ENCODE data around the gene GABBR2. TPM values are rescaled to one million over a fixed set of nuclear protein-coding genes. Genes with fewer than 3 reads are reported as not detected.

The GABBR2 gene
- total and polyA plus RNA-seq, 2 of the 8 experiments (the other 6 are each of a cell fraction or from before 2014, with no cell fraction given), result 0.50 to 1.2 TPM

DNA sequence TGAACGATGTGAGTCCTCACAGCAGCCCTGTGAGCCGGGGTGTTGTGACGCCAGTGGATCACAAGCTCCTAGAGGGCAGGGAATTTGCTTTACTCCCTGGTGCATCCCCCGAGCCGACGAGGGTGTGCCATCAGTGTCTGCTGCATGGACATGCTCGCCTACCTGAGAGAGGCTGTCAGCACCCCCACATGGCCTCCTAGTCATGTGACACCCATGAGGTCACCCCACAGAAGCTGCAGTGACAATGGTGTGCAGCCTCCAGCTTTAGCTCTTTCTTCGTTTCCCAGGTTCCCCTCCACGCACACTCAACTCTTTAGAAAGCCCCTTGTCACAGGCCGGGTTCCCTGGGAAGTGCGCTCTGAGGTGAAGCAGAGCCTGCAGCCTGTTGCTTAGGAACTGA, 19.8 kb upstream of the GABBR2 start:
- H2BK12ac ChIP-seq (ENCODE audit: low read depth, low read length), result no peak overlapping the region
- no peaks in the 10 kb centered on the region for H3K79me1 ChIP-seq (ENCODE audit: low read depth, low read length)
- no peak overlapping the region for H3K9ac ChIP-seq (replicated peaks in 1 of 4; ENCODE audit: extremely low read depth in 1 of 4, low read depth in 3 of 4, low read length in 3 of 4)
- no peak overlapping the region for H2AK5ac ChIP-seq (ENCODE audit: low read depth, low read length)
- H3K36me3 ChIP-seq (ENCODE audit: control insufficient read depth in 2 of 4, insufficient read depth in 4 of 4, low read length in 3 of 4), result no peaks in the 10 kb centered on the region
- H2BK5ac ChIP-seq (ENCODE audit: low read depth, low read length), result no peak overlapping the region
- H3K23ac ChIP-seq (ENCODE audit: insufficient read length), result no peak overlapping the region
- H4K91ac ChIP-seq (replicated peaks; ENCODE audit: insufficient read length, low read length), result no peak overlapping the region
- DNase-seq (ENCODE audit: low read depth in 1 of 2, low spot score in 2 of 2) (no peak), FAIRE-seq (no peak)
- no peak overlapping the region for H3K27ac ChIP-seq (ENCODE audit: low read depth, low read length)
- H2AFZ ChIP-seq (ENCODE audit: low read length), result no peak overlapping the region
- ChIA-PET POLR2A (ENCODE audit: partially characterized antibody) (interaction anchor here (1.0 kb wide), 1 partner anchor 12 kb away, joined by 3 read pairs; no protein-coding TSS in a partner anchor), CTCF (ENCODE audit: partially characterized antibody) (interaction anchor here (0.7 to 2.3 kb wide), 6 partner anchors 11 to 121 kb away, joined by 3 to 12 read pairs (median 4); no protein-coding TSS in a partner anchor)
- H3K4me3 ChIP-seq (ENCODE audit: extremely low read depth in 1 of 4, insufficient read depth in 2 of 4, low read depth in 3 of 4, low read length in 4 of 4), result no peak overlapping the region
- no peak overlapping the region for H2BK120ac ChIP-seq (replicated peaks; ENCODE audit: low read depth, low read length)
- no peak overlapping the region for H2BK20ac ChIP-seq (ENCODE audit: low read length)
- no peak overlapping the region for H4K5ac ChIP-seq (ENCODE audit: insufficient read length, low read depth, low read length)
- WGBS, 2 experiments (ENCODE audit: extremely low coverage in 1 of 2, insufficient coverage in 1 of 2, insufficient read length in 1 of 2, insufficient replicate concordance in 2 of 2, low coverage in 1 of 2, low lambda C conversion rate in 2 of 2, missing lambda C conversion rate in 1 of 2), result 84% methylated on average over 11 of the region's 11 CpGs; no CpG with 5 or more reads in 1 of the 2 experiments
- no peak overlapping the region for H3K14ac ChIP-seq (ENCODE audit: insufficient read length)
- H3K27me3 ChIP-seq (replicated peaks in 1 of 4; ENCODE audit: control insufficient read depth in 3 of 4, extremely low read depth in 1 of 4, insufficient read depth in 3 of 4, low read length in 3 of 4), result peaks cover 0 to 7% (median 0%) of the 10 kb centered on the region in 4 experiments; a peak in 4 of 7 replicates
- peaks cover 0 to 3% (median 0%) of the 10 kb centered on the region in 4 experiments; a peak in 2 of 7 replicates for H3K4me1 ChIP-seq (replicated peaks in 1 of 4; ENCODE audit: control insufficient read depth in 3 of 4, insufficient read depth in 4 of 4, low read length in 3 of 4)
- no peak overlapping the region; the same call in 1 of the 2 replicates for H4K8ac ChIP-seq (ENCODE audit: extremely low read depth, insufficient read depth, low read length)
- no peak overlapping the region for H2BK15ac ChIP-seq (ENCODE audit: low read length)
- no peak overlapping the region for H3K4me2 ChIP-seq (ENCODE audit: insufficient read depth in 1 of 2, low read depth in 2 of 2, low read length in 2 of 2)
- TF ChIP-seq, protein P1, sequence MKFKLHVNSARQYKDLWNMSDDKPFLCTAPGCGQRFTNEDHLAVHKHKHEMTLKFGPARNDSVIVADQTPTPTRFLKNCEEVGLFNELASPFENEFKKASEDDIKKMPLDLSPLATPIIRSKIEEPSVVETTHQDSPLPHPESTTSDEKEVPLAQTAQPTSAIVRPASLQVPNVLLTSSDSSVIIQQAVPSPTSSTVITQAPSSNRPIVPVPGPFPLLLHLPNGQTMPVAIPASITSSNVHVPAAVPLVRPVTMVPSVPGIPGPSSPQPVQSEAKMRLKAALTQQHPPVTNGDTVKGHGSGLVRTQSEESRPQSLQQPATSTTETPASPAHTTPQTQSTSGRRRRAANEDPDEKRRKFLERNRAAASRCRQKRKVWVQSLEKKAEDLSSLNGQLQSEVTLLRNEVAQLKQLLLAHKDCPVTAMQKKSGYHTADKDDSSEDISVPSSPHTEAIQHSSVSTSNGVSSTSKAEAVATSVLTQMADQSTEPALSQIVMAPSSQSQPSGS (IDR thresholded peaks at IDR 0.05; ENCODE audit: low read length), result no peak
- no peak for TF ChIP-seq JUND (IDR thresholded peaks at IDR 0.05; ENCODE audit: low read length)
- no peak for TF ChIP-seq SIRT6 (IDR thresholded peaks at IDR 0.05; ENCODE audit: low read length)
- no peaks in the 10 kb centered on the region for H3K23me2 ChIP-seq (ENCODE audit: low read depth, low read length)
- no peak overlapping the region for H3K18ac ChIP-seq (ENCODE audit: extremely low read depth, low read length)
- H4K20me1 ChIP-seq (replicated peaks in 1 of 2; ENCODE audit: control insufficient read depth in 1 of 2, insufficient read depth in 2 of 2, low read length in 2 of 2), result no peaks in the 10 kb centered on the region
- no peaks in the 10 kb centered on the region for H3K9me3 ChIP-seq (ENCODE audit: insufficient read depth in 2 of 2, low read depth in 1 of 2, low read length in 1 of 2)
- no peak overlapping the region for H3K56ac ChIP-seq (replicated peaks; ENCODE audit: insufficient read length, low read depth, low read length)
- no peaks in the 10 kb centered on the region for H3K79me2 ChIP-seq (ENCODE audit: control insufficient read depth in 1 of 2, insufficient read depth in 2 of 2, low read length in 2 of 2)
- H3K4ac ChIP-seq (replicated peaks; ENCODE audit: insufficient read length, low read depth, low read length), result no peak overlapping the region

Data from H1 (cell line).